HT-29 (cell line): ENCODE data around the gene DYRK2. TPM values are rescaled to one million over a fixed set of nuclear protein-coding genes. Genes with fewer than 3 reads are reported as not detected.
A peak's percentile ranks its signal among the peaks of the same experiment; 100 is the strongest.

ENCODE experiments used
- DNase-seq: peaks from one replicate; pipeline ENCODE4 v3.0.0-alpha.2; 2015; ENCODE audit warnings: low spot score
- total RNA-seq: library from RNA; depleted of rRNA; stranded (reverse); fragments of >200 nt; shearing (Covaris generic); gene quantifications from 2 replicates; pipeline ENCODE4 v1.2.3, GENCODE V29; 2014; rRNA removed

Gene DYRK2
- 55.1 and 67.1 TPM in 2 replicates for total RNA-seq

- DNase-seq: peak; percentile 82
Observed at GRCh38 chr12:67648521-67649260, at the start of gene DYRK2. TSS of gene DYRK2 (plus strand) at chr12:67648745. CDS start at chr12:67649134, 389 bp downstream.

- no peak for DNase-seq
Observed at GRCh38 chr12:67599691-67600090, 48.9 kb upstream of the DYRK2 start.

GRCh38 chr12:67601126-67601525 is 47.4 kb upstream of the DYRK2 start:
- DNase-seq: no peak

- DNase-seq: no peak
Observed at GRCh38 chr12:67609226-67609870, 39.2 kb upstream of the DYRK2 start.

GRCh38 chr12:67613040-67613439 is 35.5 kb upstream of the DYRK2 start:
- DNase-seq: no peak

DNA sequence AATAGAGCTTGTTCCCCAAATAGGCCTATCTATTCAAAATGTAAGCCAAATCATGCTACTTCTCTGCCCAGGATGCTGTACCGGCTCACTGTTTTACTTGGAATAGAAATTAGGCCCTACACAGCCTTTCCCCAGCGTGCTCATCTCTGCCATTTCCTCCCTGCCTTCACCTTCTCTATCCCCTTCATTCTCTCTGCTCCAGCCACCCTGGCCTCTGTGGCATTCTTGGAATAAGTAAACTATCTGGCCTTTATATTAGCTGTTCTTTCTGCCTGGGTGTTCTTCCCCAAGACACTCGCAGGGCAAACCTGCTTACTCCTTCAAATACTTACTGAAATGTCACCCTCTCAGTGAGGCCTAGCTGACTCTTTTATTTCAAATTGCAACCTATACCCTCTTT is 30.9 kb upstream of the DYRK2 start:
- no peak for DNase-seq

- no peak for DNase-seq
Observed at GRCh38 chr12:67618303-67618702, 30.2 kb upstream of the DYRK2 start.

GRCh38 chr12:67621112-67621511 is 27.4 kb upstream of the DYRK2 start:
- DNase-seq: no peak

- no peak for DNase-seq
Observed at GRCh38 chr12:67621926-67622325, 26.6 kb upstream of the DYRK2 start.

- no peak for DNase-seq
Observed at GRCh38 chr12:67623259-67623658, 25.3 kb upstream of the DYRK2 start.

GRCh38 chr12:67624355-67624754 is 24.2 kb upstream of the DYRK2 start:
- DNase-seq: peak; percentile 28

DNA sequence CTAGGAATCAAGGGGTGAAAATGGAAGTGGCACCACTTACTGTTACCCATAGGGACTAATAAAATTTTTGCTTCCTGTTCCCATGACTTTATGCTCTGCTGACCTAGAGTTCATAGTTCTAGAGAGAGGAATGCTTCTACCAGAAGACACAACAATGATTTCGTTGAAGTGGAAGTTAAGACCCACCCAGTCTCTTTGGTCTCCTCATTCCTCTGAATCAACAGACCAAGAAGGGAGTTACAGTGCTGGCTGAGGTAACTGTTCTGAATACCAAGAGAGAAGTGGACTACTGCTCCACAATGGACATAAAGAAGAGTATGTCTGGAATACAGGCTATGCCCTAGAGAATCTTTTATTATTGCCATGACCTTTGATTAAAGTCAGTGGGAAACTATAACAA is 23.5 kb upstream of the DYRK2 start:
- DNase-seq: peak; percentile 48

DNA sequence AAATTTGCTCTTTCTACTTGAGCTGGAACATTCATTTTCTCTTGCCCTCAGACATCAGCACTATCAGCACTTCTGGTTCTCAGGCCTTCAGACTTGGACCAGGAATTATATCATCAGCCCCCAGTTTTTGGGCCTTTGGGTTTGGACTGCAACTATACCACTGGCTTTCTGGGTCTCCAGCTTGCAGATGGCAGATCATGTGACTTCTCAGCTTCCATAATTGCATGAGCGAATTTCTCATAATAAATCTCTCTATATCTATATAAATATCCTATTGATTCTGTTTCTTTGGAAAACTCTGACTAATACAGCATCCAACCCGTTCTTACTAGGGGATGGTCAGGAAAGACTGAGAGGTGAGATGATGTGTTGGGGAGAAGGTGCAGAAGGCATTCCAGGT is 22.4 kb upstream of the DYRK2 start:
- no peak for DNase-seq

DNA sequence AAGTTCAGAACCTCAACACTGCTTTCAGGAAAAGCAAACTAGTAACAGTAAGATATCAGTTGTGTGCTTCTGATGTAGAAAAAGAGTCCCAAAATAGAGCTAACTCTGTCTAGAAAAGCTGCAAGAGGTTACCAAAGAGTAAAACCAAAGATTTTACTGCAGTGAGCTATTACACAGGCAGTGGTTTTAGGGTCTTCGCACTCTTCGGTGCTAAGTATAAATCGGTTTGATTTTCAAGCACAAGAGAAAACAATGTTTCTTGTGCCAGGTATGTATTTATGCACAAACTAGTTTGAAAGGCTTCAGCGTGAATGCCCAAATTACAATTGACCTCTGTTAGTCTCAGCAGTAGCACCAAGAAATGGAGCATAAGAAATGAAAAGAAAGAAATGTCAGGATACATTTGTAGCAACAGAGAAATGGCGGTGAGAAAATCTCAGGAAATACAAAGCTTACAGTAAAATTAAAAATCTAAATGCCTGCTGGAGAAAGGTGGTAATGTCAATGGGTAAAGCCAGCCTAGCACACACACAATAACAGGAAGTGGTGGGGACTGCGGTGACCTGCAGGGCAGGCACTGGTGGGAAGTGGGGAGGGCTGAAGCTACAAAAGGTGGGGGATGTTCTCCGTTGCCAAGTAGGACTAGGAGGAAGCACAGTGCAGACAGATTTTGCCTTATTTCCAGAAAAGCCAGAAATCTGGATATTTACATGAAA is 18.0 kb upstream of the DYRK2 start:
- DNase-seq: peak; percentile 44

DNA sequence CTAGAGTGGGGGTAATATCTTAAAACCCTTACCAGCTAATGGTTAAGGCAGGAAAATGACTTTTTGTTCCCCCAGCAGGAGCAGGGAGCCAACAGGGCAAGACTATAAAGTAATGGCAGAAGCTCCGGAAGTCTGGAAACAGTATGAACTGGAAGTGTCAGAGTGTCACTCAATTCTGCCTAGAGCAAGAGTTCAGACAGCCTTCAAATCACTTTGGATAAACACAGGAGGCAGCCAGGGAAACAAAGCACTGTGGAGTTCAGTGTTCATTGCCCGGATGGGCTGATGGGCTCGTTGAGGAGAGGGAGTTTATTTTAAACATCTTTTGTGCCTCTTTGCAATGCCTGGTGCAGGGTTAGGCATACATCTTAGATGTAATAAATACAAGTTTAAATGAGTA is 16.5 kb upstream of the DYRK2 start:
- no peak for DNase-seq

DNA sequence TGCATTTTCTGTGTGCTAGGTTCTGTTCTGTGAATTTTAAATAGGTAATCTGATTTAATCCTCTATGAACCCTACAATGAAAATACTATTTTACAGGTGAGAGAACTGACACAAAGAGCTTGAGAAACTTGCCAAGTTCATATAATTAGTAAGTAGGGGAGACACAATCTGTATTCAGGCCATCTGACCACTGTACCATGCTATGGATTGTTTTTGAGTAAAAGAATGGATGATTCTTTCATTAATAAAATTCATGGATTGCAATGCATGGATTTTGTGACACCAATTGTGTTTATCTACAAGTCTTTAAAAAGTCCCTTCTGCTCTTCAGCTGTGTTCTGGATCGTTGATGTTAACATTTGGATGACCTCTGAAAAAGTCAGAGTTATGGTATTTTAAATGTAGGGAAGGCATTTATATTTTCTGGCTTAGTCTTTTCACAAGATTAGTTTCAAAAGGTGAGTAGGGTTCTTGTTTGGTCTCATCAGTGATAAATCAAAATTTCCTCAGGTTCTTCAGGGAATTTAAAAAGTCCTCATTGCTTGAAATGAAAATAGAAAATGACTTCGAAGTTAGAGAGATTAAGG is 15.4 kb upstream of the DYRK2 start:
- no peak for DNase-seq

DNA sequence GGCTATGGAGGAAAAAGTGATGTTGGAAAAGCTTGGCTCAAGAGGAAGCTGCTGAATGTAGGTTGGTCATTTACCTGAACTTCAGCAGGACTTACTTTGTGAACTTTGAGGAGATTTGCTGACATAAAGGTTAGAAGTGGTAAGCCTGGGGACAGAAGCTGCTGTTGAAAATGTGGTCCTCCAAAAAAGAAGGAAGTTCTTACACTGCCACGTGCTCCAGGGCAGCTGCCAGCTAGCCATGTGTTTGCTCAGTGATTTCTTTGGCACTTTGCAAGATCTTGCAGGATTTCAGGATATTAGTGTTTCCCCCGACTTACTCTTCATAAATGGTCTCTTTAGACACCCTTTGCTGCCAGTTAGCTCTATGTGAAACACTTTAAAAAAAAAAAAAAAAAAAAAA is 14.8 kb upstream of the DYRK2 start:
- DNase-seq: no peak

DNA sequence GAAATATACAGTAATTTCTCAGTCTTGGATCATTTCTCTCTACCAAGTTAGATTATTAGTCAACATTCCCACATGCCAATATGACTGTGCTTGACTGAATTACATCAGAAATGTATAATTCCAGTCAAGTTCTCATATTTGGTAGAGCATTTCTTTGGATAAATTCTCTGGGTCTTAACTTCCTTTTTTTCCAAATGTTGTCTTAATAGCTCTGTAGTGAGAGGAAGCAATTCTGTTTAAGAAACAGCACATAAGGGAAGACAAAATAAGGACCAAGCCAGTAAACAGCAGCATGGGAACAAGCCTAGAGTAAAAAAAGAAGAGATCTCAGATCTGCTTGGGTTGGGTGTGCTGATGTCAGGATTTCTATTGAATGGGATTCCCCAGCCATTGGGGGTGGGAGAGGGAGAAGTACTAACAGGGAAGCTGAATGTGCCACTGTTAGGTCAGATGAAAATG is 14.2 kb upstream of the DYRK2 start:
- DNase-seq: no peak

DNA sequence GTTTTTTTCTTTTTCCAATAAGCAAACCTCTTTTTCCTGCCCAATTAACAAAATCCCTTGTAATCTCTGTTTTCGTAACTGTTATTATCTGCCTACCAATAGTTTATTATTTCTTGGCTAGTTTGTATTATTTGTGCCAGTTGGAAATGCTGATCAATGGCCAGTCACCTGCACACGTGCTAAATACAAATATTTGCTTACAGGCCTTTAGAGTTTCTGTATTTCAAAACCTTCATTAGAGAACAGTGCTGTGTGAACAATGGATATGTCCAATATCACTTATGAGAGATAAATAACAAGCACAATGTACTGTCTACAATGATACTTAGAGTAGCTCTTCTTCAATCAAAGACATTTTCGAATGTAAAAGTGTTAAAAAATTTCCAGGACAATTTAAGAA is 10.8 kb upstream of the DYRK2 start:
- no peak for DNase-seq

DNA sequence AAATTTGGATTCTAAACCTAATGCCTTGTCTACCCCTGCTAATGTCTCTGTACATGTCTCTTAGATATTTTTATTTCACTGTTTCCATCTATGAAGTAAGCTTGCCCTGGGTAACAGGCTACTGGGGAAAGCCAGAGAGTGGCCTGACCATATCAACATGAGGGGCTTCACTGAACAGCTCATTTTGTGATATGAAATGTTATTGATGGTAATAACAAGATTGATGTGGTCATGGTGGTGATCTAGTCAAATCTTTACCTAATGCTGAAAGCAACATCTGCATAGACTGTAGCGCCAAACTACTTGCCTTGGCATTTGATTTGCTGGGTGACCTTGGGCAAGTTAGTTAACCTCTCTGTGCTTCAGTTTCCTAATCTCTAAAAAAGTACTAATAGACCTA is 9.9 kb upstream of the DYRK2 start:
- DNase-seq: no peak

- DNase-seq: no peak
Observed at GRCh38 chr12:67640863-67641262, 7.7 kb upstream of the DYRK2 start.

GRCh38 chr12:67645126-67645525 is 3.4 kb upstream of the DYRK2 start:
- no peak for DNase-seq
